ENCODE data around the gene MICALL1.
"Not testable (repeated sequence)": the region's sequence is repeated elsewhere in the genome, so short reads cannot be mapped to it uniquely, and the experiment has no call there.

Gene MICALL1

GRCh38 chr22:37951305-37951704 lies 45.2 kb downstream of the MICALL1 start:
- H3K56ac ChIP-seq (ENCODE audit: low read length) = no peak overlapping the region
- DNase-seq = peak; percentile 71
- H3K4me1 ChIP-seq (ENCODE audit: control insufficient read depth, low read depth, low read length) = peaks cover 3% of the 10 kb centered on the region
- H3K27ac ChIP-seq (ENCODE audit: low read depth, low read length) = no peak overlapping the region
- no peak overlapping the region for H3K18ac ChIP-seq (ENCODE audit: low read length)
- H3K79me1 ChIP-seq (ENCODE audit: low read length) = peaks cover 7% of the 10 kb centered on the region
- peaks cover 13% of the 10 kb centered on the region for H3K79me2 ChIP-seq (ENCODE audit: control insufficient read depth, insufficient read depth, low read length)
- no peak overlapping the region for H2BK15ac ChIP-seq (replicated peaks; ENCODE audit: low read depth)
- H3K23ac ChIP-seq (ENCODE audit: low read length) = no peak overlapping the region
- no peak overlapping the region for H4K5ac ChIP-seq (ENCODE audit: low read length)
- H3K36me3 ChIP-seq (ENCODE audit: control insufficient read depth, insufficient read depth, low read length) = no peaks in the 10 kb centered on the region
- H2AK5ac ChIP-seq (ENCODE audit: low read length) = no peak overlapping the region
- WGBS (ENCODE audit: extremely low coverage, insufficient coverage, low lambda C conversion rate) = no CpG with 5 or more reads among the region's 8 CpGs
- no peak overlapping the region for H4K8ac ChIP-seq (ENCODE audit: low read depth, low read length)
- H3K4ac ChIP-seq (ENCODE audit: low read depth, low read length) = no peak overlapping the region
- H3K27me3 ChIP-seq (ENCODE audit: insufficient read depth, low read length, poor library complexity) = no peaks in the 10 kb centered on the region
- no peak overlapping the region for H3K9ac ChIP-seq (ENCODE audit: low read length)
- no peak overlapping the region for H2BK5ac ChIP-seq (ENCODE audit: low read length)
- H2BK120ac ChIP-seq (ENCODE audit: low read depth, low read length) = no peak overlapping the region
- no peak overlapping the region for H3K4me3 ChIP-seq (ENCODE audit: low read length)
- no peak overlapping the region for H3K4me2 ChIP-seq (ENCODE audit: low read length)

- not testable (repeated sequence) for H3K4me3 ChIP-seq (ENCODE audit: low read length); H2BK15ac ChIP-seq (replicated peaks; ENCODE audit: low read depth); H3K4me1 ChIP-seq (ENCODE audit: control insufficient read depth, low read depth, low read length); H3K36me3 ChIP-seq (ENCODE audit: control insufficient read depth, insufficient read depth, low read length); H3K18ac ChIP-seq (ENCODE audit: low read length); H3K27ac ChIP-seq (ENCODE audit: low read depth, low read length); H3K27me3 ChIP-seq (ENCODE audit: insufficient read depth, low read length, poor library complexity); H4K8ac ChIP-seq (ENCODE audit: low read depth, low read length); H3K23ac ChIP-seq (ENCODE audit: low read length); H2BK5ac ChIP-seq (ENCODE audit: low read length); H4K5ac ChIP-seq (ENCODE audit: low read length); DNase-seq; H2AK5ac ChIP-seq (ENCODE audit: low read length); H3K4ac ChIP-seq (ENCODE audit: low read depth, low read length); H2BK120ac ChIP-seq (ENCODE audit: low read depth, low read length); H3K79me1 ChIP-seq (ENCODE audit: low read length)
- no CpG with 5 or more reads among the region's 20 CpGs for WGBS (ENCODE audit: extremely low coverage, insufficient coverage, low lambda C conversion rate)
- Histone ChIP-seq H3K9ac (ENCODE audit: low read length) (peak overlapping the region; percentile 8), H3K4me2 (ENCODE audit: low read length) (peak overlapping the region; percentile 97), H3K79me2 (ENCODE audit: control insufficient read depth, insufficient read depth, low read length) (peaks cover 13% of the 10 kb centered on the region), H3K56ac (ENCODE audit: low read length) (peak overlapping the region; percentile 83)
Observed at GRCh38 chr22:37952629-37953028, 46.5 kb downstream of the MICALL1 start.

GRCh38 chr22:37953062-37953436 lies 47.0 kb downstream of the MICALL1 start:
- Histone ChIP-seq H3K27me3 (ENCODE audit: insufficient read depth, low read length, poor library complexity) (no peaks in the 10 kb centered on the region), H3K4me1 (ENCODE audit: control insufficient read depth, low read depth, low read length) (peaks cover 3% of the 10 kb centered on the region), H4K5ac (ENCODE audit: low read length) (no peak overlapping the region), H2AK5ac (ENCODE audit: low read length) (no peak overlapping the region), H3K36me3 (ENCODE audit: control insufficient read depth, insufficient read depth, low read length) (peaks cover 9% of the 10 kb centered on the region), H2BK5ac (ENCODE audit: low read length) (no peak overlapping the region), H2BK15ac (replicated peaks; ENCODE audit: low read depth) (no peak overlapping the region), H3K56ac (ENCODE audit: low read length) (peak overlapping the region; percentile 83), H3K4me2 (ENCODE audit: low read length) (peak overlapping the region; percentile 97), H3K9ac (ENCODE audit: low read length) (peak overlapping the region; percentile 72), H2BK120ac (ENCODE audit: low read depth, low read length) (no peak overlapping the region), H3K79me1 (ENCODE audit: low read length) (peaks cover 9% of the 10 kb centered on the region), H3K27ac (ENCODE audit: low read depth, low read length) (no peak overlapping the region), H4K8ac (ENCODE audit: low read depth, low read length) (no peak overlapping the region), H3K18ac (ENCODE audit: low read length) (no peak overlapping the region), H3K4me3 (ENCODE audit: low read length) (peak overlapping the region; percentile 46), H3K79me2 (ENCODE audit: control insufficient read depth, insufficient read depth, low read length) (peaks cover 13% of the 10 kb centered on the region), H3K23ac (ENCODE audit: low read length) (no peak overlapping the region), H3K4ac (ENCODE audit: low read depth, low read length) (no peak overlapping the region)
- DNase-seq = no peak
- no CpG with 5 or more reads among the region's 13 CpGs for WGBS (ENCODE audit: extremely low coverage, insufficient coverage, low lambda C conversion rate)

- DNase-seq = peak; percentile 96
- no peak within 1 kb of the TSS for H4K8ac ChIP-seq (ENCODE audit: low read depth, low read length)
- H2AK5ac ChIP-seq (ENCODE audit: low read length) = no peak within 1 kb of the TSS
- peaks cover 9% of the 10 kb centered on the region for H3K36me3 ChIP-seq (ENCODE audit: control insufficient read depth, insufficient read depth, low read length)
- no peak within 1 kb of the TSS for H2BK15ac ChIP-seq (replicated peaks; ENCODE audit: low read depth)
- peak within 1 kb of the TSS; percentile 11 for H3K23ac ChIP-seq (ENCODE audit: low read length)
- H3K4ac ChIP-seq (ENCODE audit: low read depth, low read length) = peak within 1 kb of the TSS; percentile 18
- H2BK5ac ChIP-seq (ENCODE audit: low read length) = no peak within 1 kb of the TSS
- H3K27me3 ChIP-seq (ENCODE audit: insufficient read depth, low read length, poor library complexity) = no peaks in the 10 kb centered on the region
- H3K18ac ChIP-seq (ENCODE audit: low read length) = no peak within 1 kb of the TSS
- H4K5ac ChIP-seq (ENCODE audit: low read length) = no peak within 1 kb of the TSS
- H3K56ac ChIP-seq (ENCODE audit: low read length) = peak within 1 kb of the TSS; percentile 92
- no peak within 1 kb of the TSS for H3K27ac ChIP-seq (ENCODE audit: low read depth, low read length)
- H3K79me1 ChIP-seq (ENCODE audit: low read length) = peaks cover 9% of the 10 kb centered on the region
- no peak within 1 kb of the TSS for H2BK120ac ChIP-seq (ENCODE audit: low read depth, low read length)
- peak within 1 kb of the TSS; percentile 93 for H3K4me3 ChIP-seq (ENCODE audit: low read length)
- peak within 1 kb of the TSS; percentile 97 for H3K4me2 ChIP-seq (ENCODE audit: low read length)
- H3K9ac ChIP-seq (ENCODE audit: low read length) = peak within 1 kb of the TSS; percentile 87
- no CpG with 5 or more reads among the region's 52 CpGs for WGBS (ENCODE audit: extremely low coverage, insufficient coverage, low lambda C conversion rate)
- H3K4me1 ChIP-seq (ENCODE audit: control insufficient read depth, low read depth, low read length) = peaks cover 3% of the 10 kb centered on the region
- H3K79me2 ChIP-seq (ENCODE audit: control insufficient read depth, insufficient read depth, low read length) = peaks cover 13% of the 10 kb centered on the region
Observed at GRCh38 chr22:37953437-37954179, 47.5 kb downstream of the MICALL1 start, which contains the start of the genes C22orf23 and POLR2F. Gene C22orf23, minus strand, starts transcription at chr22:37953601. Its CDS starts 452 bp downstream, at chr22:37953149. Gene POLR2F, plus strand, starts transcription at chr22:37953699. Its CDS starts 89 bp downstream, at chr22:37953788.

GRCh38 chr22:37954686-37955085 lies 48.6 kb downstream of the MICALL1 start:
- H2AK5ac ChIP-seq (ENCODE audit: low read length) = no peak overlapping the region
- peaks cover 9% of the 10 kb centered on the region for H3K79me1 ChIP-seq (ENCODE audit: low read length)
- H3K79me2 ChIP-seq (ENCODE audit: control insufficient read depth, insufficient read depth, low read length) = peaks cover 13% of the 10 kb centered on the region
- H4K8ac ChIP-seq (ENCODE audit: low read depth, low read length) = no peak overlapping the region
- H3K9ac ChIP-seq (ENCODE audit: low read length) = no peak overlapping the region
- no peak overlapping the region for H2BK120ac ChIP-seq (ENCODE audit: low read depth, low read length)
- no peak overlapping the region for H3K4ac ChIP-seq (ENCODE audit: low read depth, low read length)
- no peak overlapping the region for H3K27ac ChIP-seq (ENCODE audit: low read depth, low read length)
- H3K23ac ChIP-seq (ENCODE audit: low read length) = no peak overlapping the region
- no peaks in the 10 kb centered on the region for H3K27me3 ChIP-seq (ENCODE audit: insufficient read depth, low read length, poor library complexity)
- no peak overlapping the region for H4K5ac ChIP-seq (ENCODE audit: low read length)
- peak overlapping the region; percentile 21 for H3K4me2 ChIP-seq (ENCODE audit: low read length)
- no peak overlapping the region for H2BK5ac ChIP-seq (ENCODE audit: low read length)
- peaks cover 11% of the 10 kb centered on the region for H3K36me3 ChIP-seq (ENCODE audit: control insufficient read depth, insufficient read depth, low read length)
- H3K4me1 ChIP-seq (ENCODE audit: control insufficient read depth, low read depth, low read length) = peaks cover 3% of the 10 kb centered on the region
- H3K18ac ChIP-seq (ENCODE audit: low read length) = no peak overlapping the region
- no peak overlapping the region for H3K4me3 ChIP-seq (ENCODE audit: low read length)
- no peak for DNase-seq
- no CpG with 5 or more reads among the region's 4 CpGs for WGBS (ENCODE audit: extremely low coverage, insufficient coverage, low lambda C conversion rate)
- no peak overlapping the region for H2BK15ac ChIP-seq (replicated peaks; ENCODE audit: low read depth)
- peak overlapping the region; percentile 15 for H3K56ac ChIP-seq (ENCODE audit: low read length)

Data from mesendoderm (in vitro differentiated cells).